ENCODE data around the gene TAS1R1.
A peak's percentile ranks its signal among the peaks of the same experiment; 100 is the strongest.

TAS1R1 gene

GRCh38 chr1:6614019-6614928 lies 59.2 kb downstream of the TAS1R1 start:
- no peaks in the 10 kb centered on the region for H3K9me3 ChIP-seq (ENCODE audit: severe bottlenecking)
- ATAC-seq (ENCODE audit: low read depth) (0 out of 3 replicates have a peak, but pooled peaks have one; percentile 0), DNase-seq (ENCODE audit: low spot score) (no peak)
- TF ChIP-seq, protein P1, sequence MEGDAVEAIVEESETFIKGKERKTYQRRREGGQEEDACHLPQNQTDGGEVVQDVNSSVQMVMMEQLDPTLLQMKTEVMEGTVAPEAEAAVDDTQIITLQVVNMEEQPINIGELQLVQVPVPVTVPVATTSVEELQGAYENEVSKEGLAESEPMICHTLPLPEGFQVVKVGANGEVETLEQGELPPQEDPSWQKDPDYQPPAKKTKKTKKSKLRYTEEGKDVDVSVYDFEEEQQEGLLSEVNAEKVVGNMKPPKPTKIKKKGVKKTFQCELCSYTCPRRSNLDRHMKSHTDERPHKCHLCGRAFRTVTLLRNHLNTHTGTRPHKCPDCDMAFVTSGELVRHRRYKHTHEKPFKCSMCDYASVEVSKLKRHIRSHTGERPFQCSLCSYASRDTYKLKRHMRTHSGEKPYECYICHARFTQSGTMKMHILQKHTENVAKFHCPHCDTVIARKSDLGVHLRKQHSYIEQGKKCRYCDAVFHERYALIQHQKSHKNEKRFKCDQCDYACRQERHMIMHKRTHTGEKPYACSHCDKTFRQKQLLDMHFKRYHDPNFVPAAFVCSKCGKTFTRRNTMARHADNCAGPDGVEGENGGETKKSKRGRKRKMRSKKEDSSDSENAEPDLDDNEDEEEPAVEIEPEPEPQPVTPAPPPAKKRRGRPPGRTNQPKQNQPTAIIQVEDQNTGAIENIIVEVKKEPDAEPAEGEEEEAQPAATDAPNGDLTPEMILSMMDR (IDR thresholded peaks at IDR 0.05; ENCODE audit: poor library complexity, severe bottlenecking), result no peak
- no peaks in the 10 kb centered on the region for H3K27me3 ChIP-seq (ENCODE audit: insufficient read depth, poor library complexity, severe bottlenecking)
- H3K27ac ChIP-seq (ENCODE audit: poor library complexity, severe bottlenecking), result peak overlapping the region; percentile 71
- H3K36me3 ChIP-seq (ENCODE audit: low read depth), result peaks cover 18% of the 10 kb centered on the region
- peak overlapping the region; percentile 57 for H3K4me3 ChIP-seq (ENCODE audit: severe bottlenecking)
- peaks cover 11% of the 10 kb centered on the region for H3K4me1 ChIP-seq (ENCODE audit: insufficient read depth, poor library complexity, severe bottlenecking)

GRCh38 chr1:6614929-6615785 lies 60.0 kb downstream of the TAS1R1 start:
- Histone ChIP-seq H3K4me3 (ENCODE audit: severe bottlenecking) (peak overlapping the region; percentile 57), H3K9me3 (ENCODE audit: severe bottlenecking) (no peaks in the 10 kb centered on the region), H3K27me3 (ENCODE audit: insufficient read depth, poor library complexity, severe bottlenecking) (no peaks in the 10 kb centered on the region), H3K27ac (ENCODE audit: poor library complexity, severe bottlenecking) (peak overlapping the region; percentile 71), H3K4me1 (ENCODE audit: insufficient read depth, poor library complexity, severe bottlenecking) (peaks cover 2% of the 10 kb centered on the region), H3K36me3 (ENCODE audit: low read depth) (peaks cover 24% of the 10 kb centered on the region)
- DNase-seq (ENCODE audit: low spot score), result no peak
- no peak for ATAC-seq (ENCODE audit: low read depth)
- TF ChIP-seq, protein P1 (IDR thresholded peaks at IDR 0.05; ENCODE audit: poor library complexity, severe bottlenecking), result no peak

- TF ChIP-seq, protein P1 (IDR thresholded peaks at IDR 0.05; ENCODE audit: poor library complexity, severe bottlenecking), result no peak
- H3K27ac ChIP-seq (ENCODE audit: poor library complexity, severe bottlenecking), result no peak overlapping the region
- DNase-seq (ENCODE audit: low spot score) (no peak), ATAC-seq (ENCODE audit: low read depth) (no peak)
- no peaks in the 10 kb centered on the region for H3K9me3 ChIP-seq (ENCODE audit: severe bottlenecking)
- H3K4me1 ChIP-seq (ENCODE audit: insufficient read depth, poor library complexity, severe bottlenecking), result no peaks in the 10 kb centered on the region
- H3K27me3 ChIP-seq (ENCODE audit: insufficient read depth, poor library complexity, severe bottlenecking), result no peaks in the 10 kb centered on the region
- no peak overlapping the region for H3K4me3 ChIP-seq (ENCODE audit: severe bottlenecking)
- peaks cover 58% of the 10 kb centered on the region for H3K36me3 ChIP-seq (ENCODE audit: low read depth)
Measured at GRCh38 chr1:6619045-6619444, 63.9 kb downstream of the TAS1R1 start.

- Histone ChIP-seq H3K36me3 (ENCODE audit: low read depth) (peaks cover 59% of the 10 kb centered on the region), H3K27ac (ENCODE audit: poor library complexity, severe bottlenecking) (no peak overlapping the region), H3K4me1 (ENCODE audit: insufficient read depth, poor library complexity, severe bottlenecking) (no peaks in the 10 kb centered on the region), H3K4me3 (ENCODE audit: severe bottlenecking) (no peak overlapping the region), H3K9me3 (ENCODE audit: severe bottlenecking) (no peaks in the 10 kb centered on the region), H3K27me3 (ENCODE audit: insufficient read depth, poor library complexity, severe bottlenecking) (no peaks in the 10 kb centered on the region)
- TF ChIP-seq, protein P1 (IDR thresholded peaks at IDR 0.05; ENCODE audit: poor library complexity, severe bottlenecking), result no peak
- ATAC-seq (ENCODE audit: low read depth) (no peak), DNase-seq (ENCODE audit: low spot score) (no peak)
Measured at GRCh38 chr1:6621429-6622391, 66.6 kb downstream of the TAS1R1 start.

Data from RWPE2 (cell line).